B cell (primary cell): ENCODE results near the gene SMTNL1. TPM values are rescaled to one million over a fixed set of nuclear protein-coding genes. Genes with fewer than 3 reads are reported as not detected.

Experiments
- ATAC-seq: fragments of 200-7000 bp; cut with Tn5 transposase; one replicate; pipeline ENCODE4 v1.10.0; 2021; ENCODE audit warnings: low read depth, mild to moderate bottlenecking, moderate number of reproducible peaks, moderate library complexity
- CTCF ChIA-PET: fragments of 350-600 bp; sonication (Branson Sonifier 250); formaldehyde crosslinking; loops from one replicate; lab custom pipeline; 2021; ENCODE audit warnings: antibody characterized with exemption, inconsistent platforms; lab: Charles Lee
- POLR2A ChIA-PET: fragments of 350-600 bp; sonication (Branson Sonifier 250); formaldehyde crosslinking; loops from one replicate; lab custom pipeline; 2021; ENCODE audit warnings: antibody characterized with exemption; lab: Charles Lee
- DNase-seq: peaks from one replicate; pipeline ENCODE4 v3.0.0; 2013
- H2AFZ ChIP-seq: 2 replicates; pipeline ENCODE4 v1.6.1; 2012; ENCODE audit warnings: mild to moderate bottlenecking, low read depth, low read length; ENCODE audit not compliant: insufficient read depth, poor library complexity, severe bottlenecking
- H3K27ac ChIP-seq, 2 donors: 1 replicate in 1 of 2; 2 replicates in 1 of 2; pipeline ENCODE4 v1.5.1; 2012 to 2013; ENCODE audit warnings: low read length in 2 of 2, mild to moderate bottlenecking in 2 of 2, moderate library complexity in 1 of 2
- H3K27me3 ChIP-seq, 4 experiments: fragments of 200-600 bp in 1 of 4; sonication (generic) in 1 of 4; replicated peaks in 1 of 4; 1 replicate in 2 of 4; 2 replicates in 2 of 4; pipeline versions ENCODE4 v1.6.1 to v1.7.0; 2013 to 2016; ENCODE audit warnings: low read length in 3 of 4, mild to moderate bottlenecking in 2 of 4, mixed read lengths in 1 of 4, moderate library complexity in 1 of 4; ENCODE audit not compliant: insufficient read depth in 4 of 4, control insufficient read depth in 3 of 4; ENCODE audit errors: control extremely low read depth in 1 of 4
- H3K36me3 ChIP-seq, 2 experiments: replicated peaks in 1 of 2; 1 replicate in 1 of 2; 2 replicates in 1 of 2; pipeline versions ENCODE4 v1.6.1 to v1.7.1; 2013; ENCODE audit warnings: low read length in 1 of 2; ENCODE audit not compliant: insufficient read depth in 2 of 2, control insufficient read depth in 1 of 2; ENCODE audit errors: control extremely low read depth in 1 of 2, extremely low read depth in 1 of 2
- H3K4me1 ChIP-seq, 2 donors: fragments of 200-600 bp in 1 of 2; sonication (generic) in 1 of 2; 1 replicate in 1 of 2; 2 replicates in 1 of 2; pipeline versions ENCODE4 v1.5.1 to v1.6.1; 2013 to 2017; ENCODE audit warnings: low read length in 2 of 2; ENCODE audit not compliant: control insufficient read depth in 2 of 2, insufficient read depth in 2 of 2
- H3K4me2 ChIP-seq: replicated peaks from 2 replicates; pipeline ENCODE3; 2012; ENCODE audit warnings: mild to moderate bottlenecking, low read depth, low read length; ENCODE audit not compliant: poor library complexity, severe bottlenecking
- H3K4me3 ChIP-seq, 5 experiments: fragments of 200-600 bp in 1 of 5; sonication (generic) in 1 of 5; 1 replicate in 3 of 5; 2 replicates in 2 of 5; pipeline versions ENCODE4 v1.5.1 to v1.7.0; 2011 to 2016; ENCODE audit warnings: low read length in 4 of 5, mild to moderate bottlenecking in 4 of 5, low read depth in 2 of 5, control low read depth in 1 of 5, moderate library complexity in 1 of 5; ENCODE audit not compliant: insufficient read depth in 1 of 5; ENCODE audit errors: control extremely low read depth in 1 of 5, extremely low read depth in 1 of 5
- H3K79me2 ChIP-seq: fragments of 200-600 bp; sonication (generic); one replicate; pipeline ENCODE4 v1.6.0; 2016; ENCODE audit warnings: low read length; ENCODE audit not compliant: control insufficient read depth, insufficient read depth
- H3K9ac ChIP-seq: fragments of 200-600 bp; sonication (generic); 2 replicates; pipeline ENCODE4 v1.6.1; 2017; ENCODE audit warnings: mild to moderate bottlenecking, low read length, moderate library complexity
- H3K9me3 ChIP-seq, 3 donors: one replicate each; pipeline versions ENCODE4 v1.6.1 to v1.7.1; 2013; ENCODE audit warnings: low read length in 2 of 3; ENCODE audit not compliant: control insufficient read depth in 2 of 3, insufficient read depth in 1 of 3; ENCODE audit errors: control extremely low read depth in 1 of 3
- H4K20me1 ChIP-seq: 2 replicates; pipeline ENCODE4 v1.6.0; 2012; ENCODE audit warnings: mild to moderate bottlenecking, low read length; ENCODE audit not compliant: insufficient read depth, control insufficient read depth, poor library complexity, severe bottlenecking
- H3K27ac Mint-ChIP-seq: one replicate; pipeline ENCODE4 v1.8.0; 2021; ENCODE audit warnings: mixed read lengths
- H3K27me3 Mint-ChIP-seq: one replicate; pipeline ENCODE4 v1.8.0; 2021; ENCODE audit warnings: mixed read lengths
- H3K4me1 Mint-ChIP-seq: one replicate; pipeline ENCODE4 v1.8.0; 2021; ENCODE audit warnings: mixed read lengths
- H3K4me3 Mint-ChIP-seq: one replicate; pipeline ENCODE4 v1.8.0; 2021; ENCODE audit warnings: mixed read lengths
- H3K9me3 Mint-ChIP-seq: one replicate; pipeline ENCODE4 v1.8.0; 2022; ENCODE audit warnings: mixed read lengths; ENCODE audit not compliant: insufficient read depth
- CTCF ChIP-seq: fragments of 200-600 bp; IDR thresholded peaks from one replicate; pipeline ENCODE4 v1.8.0; 2022; ENCODE audit warnings: antibody characterized with exemption, mild to moderate bottlenecking
- EZH2 ChIP-seq: IDR thresholded peaks from 2 replicates; pipeline ENCODE4 v1.6.1; 2012; ENCODE audit warnings: borderline replicate concordance, low read depth, mild to moderate bottlenecking, moderate library complexity, low read length; ENCODE audit not compliant: insufficient read depth, poor library complexity, severe bottlenecking
- WGBS: methylation state at CpG from one replicate; pipeline ENCODE4 v1.1.5; 2013; ENCODE audit warnings: missing lambda C conversion rate; ENCODE audit not compliant: insufficient coverage; 5-methylcytosine and 5-hydroxymethylcytosine counted together
- intact Hi-C: fragments of 100-400 bp; cut with micrococcal nuclease; formaldehyde crosslinking; loops from one replicate; pipeline ENCODE4 v1.10.0; 2022
- polyA plus RNA-seq: library from polyadenylated mRNA; depleted of rRNA; stranded (reverse); fragments of >200 nt; gene quantifications from 2 replicates; pipeline ENCODE4 v1.2.3, GENCODE V29; 2012
- total RNA-seq, 2 donors: library from RNA; stranded (reverse); fragments of 120-200 nt in 1 of 2; gene quantifications; 1 replicate in 1 of 2; 2 replicates in 1 of 2; pipeline versions ENCODE4 v1.2.3 to v1.2.4, GENCODE V29; 2013 to 2022

Gene SMTNL1
- total and polyA plus RNA-seq, 2 donors (not counting 1 experiment from before 2014, with no cell fraction given), result not detected

GRCh38 chr11:57516061-57516443 is 21.3 kb upstream of the SMTNL1 start:
- H3K27me3 Mint-ChIP-seq, result no peaks in the 10 kb centered on the region
- H3K36me3 ChIP-seq, result no peaks in the 10 kb centered on the region
- H3K4me1 Mint-ChIP-seq, result peaks cover 30% of the 10 kb centered on the region
- ChIA-PET CTCF (interaction anchor here (0.7 to 6.6 kb wide), 7 partner anchors 11 to 128 kb away, joined by 3 to 98 read pairs (median 6); partner anchors contain the start of gene TIMM10), POLR2A (interaction anchor here (0.6 to 1.3 kb wide), 4 partner anchors 11 to 360 kb away, joined by 3 to 4 read pairs (median 3); no protein-coding TSS in a partner anchor)
- no peaks in the 10 kb centered on the region for H3K9me3 Mint-ChIP-seq
- no peaks in the 10 kb centered on the region for H3K27me3 ChIP-seq
- H4K20me1 ChIP-seq, result no peaks in the 10 kb centered on the region
- no peak for TF ChIP-seq CTCF
- no peak for TF ChIP-seq EZH2
- peak overlapping the region; percentile 98 for H2AFZ ChIP-seq
- DNase-seq, result no peak
- peak overlapping the region in 1 of 2 donors; percentile 34 for H3K27ac ChIP-seq
- H3K4me3 Mint-ChIP-seq, result peak overlapping the region; percentile 97
- WGBS, result 0% methylated on average over 2 of the region's 5 CpGs
- H3K4me3 ChIP-seq, result peak overlapping the region in 4 of 5 experiments; percentile 60 to 93 (median 82)
- H3K4me1 ChIP-seq, result peaks cover 6 to 22% of the 10 kb centered on the region in 2 donors
- H3K4me2 ChIP-seq, result peak overlapping the region; percentile 97
- no peaks in the 10 kb centered on the region for H3K79me2 ChIP-seq
- no peak for ATAC-seq
- H3K9me3 ChIP-seq, result no peaks in the 10 kb centered on the region
- peak overlapping the region; percentile 81 for H3K9ac ChIP-seq
- peak overlapping the region; percentile 67 for H3K27ac Mint-ChIP-seq
- intact Hi-C loops, result loop anchor here (5.0 kb wide), 1 partner anchor 34 kb away; no protein-coding TSS in a partner anchor

- intact Hi-C loops, result no loop called here
- H3K4me3 ChIP-seq, result no peak overlapping the region
- no peak overlapping the region for H3K4me3 Mint-ChIP-seq
- no peak for ATAC-seq
- H3K4me1 ChIP-seq, result peaks cover 1 to 2% of the 10 kb centered on the region in 2 donors
- H3K27me3 ChIP-seq, result no peaks in the 10 kb centered on the region
- CTCF ChIA-PET, result interaction anchor here (0.8 to 3.6 kb wide), 5 partner anchors 22 to 90 kb away, joined by 3 to 24 read pairs (median 4); no protein-coding TSS in a partner anchor
- no CpG with 5 or more reads among the region's 2 CpGs for WGBS
- H3K27me3 Mint-ChIP-seq, result no peaks in the 10 kb centered on the region
- H3K9me3 ChIP-seq, result no peaks in the 10 kb centered on the region
- H3K79me2 ChIP-seq, result no peaks in the 10 kb centered on the region
- no peaks in the 10 kb centered on the region for H3K36me3 ChIP-seq
- no peaks in the 10 kb centered on the region for H3K9me3 Mint-ChIP-seq
- no peak overlapping the region for H3K9ac ChIP-seq
- H3K27ac ChIP-seq, result no peak overlapping the region
- no peak overlapping the region for H3K4me2 ChIP-seq
- POLR2A ChIA-PET, result no interaction called here
- no peak overlapping the region for H3K27ac Mint-ChIP-seq
- H4K20me1 ChIP-seq, result no peaks in the 10 kb centered on the region
- no peak for TF ChIP-seq CTCF
- TF ChIP-seq EZH2, result no peak
- H3K4me1 Mint-ChIP-seq, result peaks cover 2% of the 10 kb centered on the region
- no peak overlapping the region for H2AFZ ChIP-seq
- no peak for DNase-seq
Measured at GRCh38 chr11:57521116-57521515, 16.3 kb upstream of the SMTNL1 start.
